Measurements from ENCODE around the gene ZNF260.

Gene ZNF260

GRCh38 chr19:36573895-36574720 lies 46.0 kb upstream of the ZNF260 start:
- no peak for DNase-seq (ENCODE audit: low read depth in 1 of 2, low spot score in 1 of 2)
- peak overlapping the region; percentile 94 for H3K27ac ChIP-seq (replicated peaks)

GRCh38 chr19:36573020-36573894 lies 45.2 kb upstream of the ZNF260 start, which contains the start of gene ZNF529:
ZNF529 (minus strand) TSS chr19:36573292; CDS start chr19:36572346, 946 bp downstream.
- peak; percentile 89 to 94 for DNase-seq (ENCODE audit: low read depth in 1 of 2, low spot score in 1 of 2)
- H3K27ac ChIP-seq (replicated peaks) = peak within 1 kb of the TSS; percentile 94

More at GRCh38 chr19:36573895-36574720, 46.0 kb upstream of the ZNF260 start:
- TF ChIP-seq GABPA (IDR thresholded peaks at IDR 0.05; ENCODE audit: low read depth) (no peak), REST (IDR thresholded peaks at IDR 0.05; ENCODE audit: insufficient replicate concordance, low read depth) (no peak), CTCF (IDR thresholded peaks at IDR 0.05; ENCODE audit: insufficient read depth, low read length) (no peak), POLR2AphosphoS5 (IDR thresholded peaks at IDR 0.05; ENCODE audit: low read depth) (no peak), SPI1 (IDR thresholded peaks at IDR 0.05; ENCODE audit: borderline replicate concordance, low read depth) (no peak)
- Histone ChIP-seq H3K27me3 (ENCODE audit: insufficient read depth, poor library complexity, severe bottlenecking) (no peaks in the 10 kb centered on the region), H3K4me3 (replicated peaks; ENCODE audit: insufficient read depth, low read length) (peak overlapping the region; percentile 79)

More at GRCh38 chr19:36573020-36573894, 45.2 kb upstream of the ZNF260 start, which contains the start of gene ZNF529:
- peak within 1 kb of the TSS; percentile 79 for H3K4me3 ChIP-seq (replicated peaks; ENCODE audit: insufficient read depth, low read length)
- TF ChIP-seq REST (IDR thresholded peaks at IDR 0.05; ENCODE audit: insufficient replicate concordance, low read depth) (peak; percentile 57), GABPA (IDR thresholded peaks at IDR 0.05; ENCODE audit: low read depth) (peak; percentile 92), POLR2AphosphoS5 (IDR thresholded peaks at IDR 0.05; ENCODE audit: low read depth) (peak; percentile 95), CTCF (IDR thresholded peaks at IDR 0.05; ENCODE audit: insufficient read depth, low read length) (no peak), SPI1 (IDR thresholded peaks at IDR 0.05; ENCODE audit: borderline replicate concordance, low read depth) (no peak)
- no peaks in the 10 kb centered on the region for H3K27me3 ChIP-seq (ENCODE audit: insufficient read depth, poor library complexity, severe bottlenecking)
